Esophagus squamous epithelium (tissue), 4 donors: ENCODE results near the gene SPATA12.

ENCODE experiments used
- POLR2A ChIP-seq, 4 donors: fragments of 450-650 bp; IDR thresholded peaks; one replicate each; pipeline ENCODE4 v1.6.1; 2017; ENCODE audit warnings: antibody characterized with exemption in 4 of 4, mild to moderate bottlenecking in 4 of 4, moderate library complexity in 3 of 4
- TF ChIP-seq, protein P1 (sequence below), 6 experiments: fragments of 450-650 bp in 4 of 6; fragments of 200-600 bp in 2 of 6; sonication (generic) in 2 of 6; IDR thresholded peaks; one replicate each; pipeline ENCODE4 v1.5.1; 2016 to 2019; ENCODE audit warnings: antibody characterized with exemption in 6 of 6, mild to moderate bottlenecking in 4 of 6, moderate library complexity in 4 of 6

DNA sequence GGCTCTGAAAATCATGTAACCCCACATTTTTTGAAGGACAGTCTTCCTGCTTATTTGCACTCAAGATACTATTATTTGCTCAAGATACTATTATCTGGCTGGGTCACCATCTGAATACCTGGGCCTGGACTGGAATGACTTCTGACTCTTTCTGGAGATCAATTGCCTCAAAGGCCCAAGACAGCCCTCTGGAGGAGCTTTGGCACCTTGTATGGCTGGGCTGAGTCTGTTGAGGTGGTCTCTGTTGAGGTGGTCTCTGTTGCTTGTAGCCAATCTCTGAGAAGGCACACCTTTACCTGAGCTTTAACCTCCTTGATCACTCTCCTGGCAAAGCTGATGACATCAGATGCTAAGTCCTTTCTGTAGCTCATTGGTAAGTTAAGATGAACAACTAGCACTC lies 33.0 kb downstream of the SPATA12 start:
- TF ChIP-seq, protein P1, sequence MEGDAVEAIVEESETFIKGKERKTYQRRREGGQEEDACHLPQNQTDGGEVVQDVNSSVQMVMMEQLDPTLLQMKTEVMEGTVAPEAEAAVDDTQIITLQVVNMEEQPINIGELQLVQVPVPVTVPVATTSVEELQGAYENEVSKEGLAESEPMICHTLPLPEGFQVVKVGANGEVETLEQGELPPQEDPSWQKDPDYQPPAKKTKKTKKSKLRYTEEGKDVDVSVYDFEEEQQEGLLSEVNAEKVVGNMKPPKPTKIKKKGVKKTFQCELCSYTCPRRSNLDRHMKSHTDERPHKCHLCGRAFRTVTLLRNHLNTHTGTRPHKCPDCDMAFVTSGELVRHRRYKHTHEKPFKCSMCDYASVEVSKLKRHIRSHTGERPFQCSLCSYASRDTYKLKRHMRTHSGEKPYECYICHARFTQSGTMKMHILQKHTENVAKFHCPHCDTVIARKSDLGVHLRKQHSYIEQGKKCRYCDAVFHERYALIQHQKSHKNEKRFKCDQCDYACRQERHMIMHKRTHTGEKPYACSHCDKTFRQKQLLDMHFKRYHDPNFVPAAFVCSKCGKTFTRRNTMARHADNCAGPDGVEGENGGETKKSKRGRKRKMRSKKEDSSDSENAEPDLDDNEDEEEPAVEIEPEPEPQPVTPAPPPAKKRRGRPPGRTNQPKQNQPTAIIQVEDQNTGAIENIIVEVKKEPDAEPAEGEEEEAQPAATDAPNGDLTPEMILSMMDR (IDR thresholded peaks at IDR 0.05): no peak
- TF ChIP-seq POLR2A (IDR thresholded peaks at IDR 0.05): no peak
